GM12873 (cell line): ENCODE results near the gene RHOV.

Experiments
- TF ChIP-seq, protein P1 (sequence below): IDR thresholded peaks from 2 replicates; pipeline ENCODE4 v1.5.1; 2012; ENCODE audit warnings: low read depth, mild to moderate bottlenecking, moderate library complexity, low read length, control low read depth; ENCODE audit not compliant: insufficient read depth; ENCODE audit errors: missing control alignments

Gene RHOV

DNA sequence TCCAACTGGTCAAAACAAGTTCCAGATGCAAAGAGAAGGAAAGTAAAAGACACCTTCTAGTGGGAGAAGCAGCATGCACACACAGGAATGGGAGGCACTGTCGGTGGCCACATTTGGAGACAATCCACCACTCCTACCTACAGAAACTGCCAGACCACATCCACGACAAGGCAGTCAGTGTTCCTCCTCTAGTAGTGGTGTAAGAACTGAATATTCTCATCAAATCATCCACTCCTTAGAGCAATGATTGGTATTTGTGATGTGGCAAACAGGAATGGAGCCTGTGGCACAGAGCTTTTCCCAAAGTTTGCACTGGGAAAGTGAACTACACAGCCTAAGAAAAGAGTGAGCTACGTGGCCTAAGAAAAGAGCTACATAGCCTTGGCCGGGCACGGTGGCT is 35.3 kb downstream of the RHOV start:
- TF ChIP-seq, protein P1, sequence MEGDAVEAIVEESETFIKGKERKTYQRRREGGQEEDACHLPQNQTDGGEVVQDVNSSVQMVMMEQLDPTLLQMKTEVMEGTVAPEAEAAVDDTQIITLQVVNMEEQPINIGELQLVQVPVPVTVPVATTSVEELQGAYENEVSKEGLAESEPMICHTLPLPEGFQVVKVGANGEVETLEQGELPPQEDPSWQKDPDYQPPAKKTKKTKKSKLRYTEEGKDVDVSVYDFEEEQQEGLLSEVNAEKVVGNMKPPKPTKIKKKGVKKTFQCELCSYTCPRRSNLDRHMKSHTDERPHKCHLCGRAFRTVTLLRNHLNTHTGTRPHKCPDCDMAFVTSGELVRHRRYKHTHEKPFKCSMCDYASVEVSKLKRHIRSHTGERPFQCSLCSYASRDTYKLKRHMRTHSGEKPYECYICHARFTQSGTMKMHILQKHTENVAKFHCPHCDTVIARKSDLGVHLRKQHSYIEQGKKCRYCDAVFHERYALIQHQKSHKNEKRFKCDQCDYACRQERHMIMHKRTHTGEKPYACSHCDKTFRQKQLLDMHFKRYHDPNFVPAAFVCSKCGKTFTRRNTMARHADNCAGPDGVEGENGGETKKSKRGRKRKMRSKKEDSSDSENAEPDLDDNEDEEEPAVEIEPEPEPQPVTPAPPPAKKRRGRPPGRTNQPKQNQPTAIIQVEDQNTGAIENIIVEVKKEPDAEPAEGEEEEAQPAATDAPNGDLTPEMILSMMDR, result no peak

DNA sequence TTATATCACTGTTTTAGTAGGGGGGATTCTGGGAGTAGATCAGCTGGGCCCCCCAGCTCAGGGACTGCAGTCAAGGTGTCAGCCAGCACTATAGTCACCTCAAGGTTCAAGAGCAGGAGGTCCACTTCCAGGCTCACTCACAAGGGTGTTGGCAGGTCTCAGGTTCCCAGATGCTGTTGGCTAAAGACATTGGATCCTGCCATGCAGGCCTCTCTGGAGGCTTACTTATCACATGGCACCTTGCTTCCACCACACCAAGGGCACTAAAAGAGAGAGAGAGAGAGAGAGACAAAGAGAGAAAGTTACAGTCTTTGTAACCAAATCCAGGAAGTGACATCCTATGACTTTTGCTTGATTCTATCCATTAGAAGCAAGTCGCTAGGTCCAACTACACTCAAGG is 38.0 kb downstream of the RHOV start:
- TF ChIP-seq, protein P1, result no peak

DNA sequence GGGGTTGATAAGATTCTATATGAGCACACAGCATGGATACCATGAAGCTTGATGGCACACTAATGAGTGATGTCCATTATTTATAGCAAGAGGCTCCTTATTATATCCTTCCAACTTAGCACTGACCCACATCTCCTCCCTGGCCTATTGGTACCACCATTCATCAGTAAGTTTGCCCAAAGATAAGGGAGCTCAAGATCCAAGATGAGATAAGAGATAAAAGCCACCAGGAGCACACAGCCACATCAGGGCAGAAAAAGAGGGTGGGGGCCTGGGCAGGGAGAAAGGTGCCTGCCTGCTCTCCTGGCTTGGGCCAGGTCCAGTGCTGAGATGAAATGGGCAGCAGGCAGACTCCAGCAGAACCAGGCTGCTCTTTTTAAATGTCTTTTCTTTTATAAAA is 41.1 kb downstream of the RHOV start:
- TF ChIP-seq, protein P1, result no peak

DNA sequence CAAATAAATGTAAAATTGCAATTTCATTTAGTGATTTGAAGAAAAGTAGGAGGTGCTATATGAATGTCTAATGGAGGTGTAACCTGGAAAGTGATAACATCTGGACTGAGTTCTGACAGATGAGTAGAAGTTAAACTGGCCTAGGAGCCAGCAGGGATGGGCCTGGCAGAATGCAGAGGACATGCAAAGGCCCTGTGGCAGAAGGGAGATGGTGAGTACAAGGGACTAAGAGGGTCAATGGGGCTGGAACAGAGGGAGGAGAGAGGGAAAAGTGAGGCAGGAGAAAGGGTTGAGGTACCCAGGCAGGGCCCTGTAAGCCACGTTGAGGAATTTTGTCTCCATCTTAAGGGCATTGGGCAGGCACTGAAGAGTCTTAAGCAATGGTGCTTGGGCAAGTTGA is 42.2 kb downstream of the RHOV start:
- TF ChIP-seq, protein P1, result no peak

DNA sequence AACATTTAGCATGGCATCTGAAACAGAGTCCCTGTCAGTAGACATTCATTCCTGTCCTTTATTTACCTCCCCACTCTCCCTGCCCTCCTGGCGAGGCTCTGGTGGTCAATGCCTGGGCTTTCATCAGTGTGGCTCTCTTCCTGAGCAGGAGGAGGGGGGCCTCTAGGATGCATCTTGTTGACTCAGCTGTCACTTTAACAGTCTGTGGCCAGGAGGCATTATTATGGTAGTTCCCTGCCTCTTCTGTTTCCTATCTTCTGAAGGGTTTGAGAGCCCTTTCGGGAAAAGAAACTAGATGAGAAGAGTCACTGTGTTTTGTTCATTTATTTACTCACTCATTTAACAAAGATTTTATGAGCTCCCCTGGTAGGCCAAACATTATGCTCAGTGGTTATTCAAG is 43.1 kb downstream of the RHOV start:
- TF ChIP-seq, protein P1, result no peak

DNA sequence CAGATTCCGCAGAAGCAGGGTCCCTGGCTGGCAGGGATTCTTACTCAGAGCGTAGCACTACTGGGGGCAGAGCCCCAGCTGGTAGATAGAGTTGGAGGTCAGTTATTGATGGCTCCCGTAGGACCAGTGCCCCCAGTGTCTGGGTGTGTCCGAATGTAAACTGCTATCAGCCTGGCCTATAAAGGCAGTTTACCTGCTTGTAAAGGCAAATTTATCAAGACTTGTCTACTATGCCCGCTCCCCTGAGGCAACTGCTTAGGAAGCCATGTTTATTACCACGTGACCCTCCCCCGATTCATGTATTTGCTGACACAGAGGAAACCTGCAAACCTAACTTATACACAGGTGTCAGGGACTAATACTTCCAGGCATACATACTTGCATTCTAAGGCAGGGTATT is 44.9 kb downstream of the RHOV start:
- TF ChIP-seq, protein P1, result no peak

DNA sequence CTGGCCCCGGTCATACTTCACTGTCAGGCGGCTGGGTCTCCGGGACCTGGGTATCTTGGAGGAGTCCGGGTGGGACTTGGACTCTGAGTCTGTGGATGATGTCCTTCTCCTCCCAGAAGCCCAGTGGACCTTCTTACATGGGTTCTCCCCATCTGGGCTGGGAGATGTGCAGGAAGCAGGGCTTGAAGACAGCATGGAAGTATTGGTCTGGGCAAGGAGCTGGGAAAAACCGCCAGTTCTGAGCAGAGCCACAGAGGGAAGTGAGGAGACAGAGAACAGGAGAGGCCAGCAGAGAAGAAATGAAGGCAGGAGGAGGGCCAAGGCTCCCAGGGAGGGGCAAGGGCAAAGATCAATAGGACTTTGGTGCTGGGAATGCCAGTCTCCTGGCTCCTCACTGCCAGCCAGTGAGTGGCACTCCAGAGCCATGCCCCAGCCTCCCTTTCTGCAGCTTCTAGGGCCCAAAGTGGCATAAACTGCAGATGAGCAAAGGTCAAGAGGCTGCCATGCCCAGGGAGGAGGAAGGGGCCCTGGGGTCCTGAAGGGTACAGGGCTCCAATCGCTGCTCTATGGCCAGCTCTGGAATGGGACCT is 45.5 kb downstream of the RHOV start, which contains the start of gene PPP1R14D:
TSS of gene PPP1R14D (minus strand) at position 262 of the 590 bp plus-strand sequence. CDS start at position 195, 67 bp downstream.
- TF ChIP-seq, protein P1, result no peak
